ENCODE results near the gene LMF2.

LMF2 gene

DNA sequence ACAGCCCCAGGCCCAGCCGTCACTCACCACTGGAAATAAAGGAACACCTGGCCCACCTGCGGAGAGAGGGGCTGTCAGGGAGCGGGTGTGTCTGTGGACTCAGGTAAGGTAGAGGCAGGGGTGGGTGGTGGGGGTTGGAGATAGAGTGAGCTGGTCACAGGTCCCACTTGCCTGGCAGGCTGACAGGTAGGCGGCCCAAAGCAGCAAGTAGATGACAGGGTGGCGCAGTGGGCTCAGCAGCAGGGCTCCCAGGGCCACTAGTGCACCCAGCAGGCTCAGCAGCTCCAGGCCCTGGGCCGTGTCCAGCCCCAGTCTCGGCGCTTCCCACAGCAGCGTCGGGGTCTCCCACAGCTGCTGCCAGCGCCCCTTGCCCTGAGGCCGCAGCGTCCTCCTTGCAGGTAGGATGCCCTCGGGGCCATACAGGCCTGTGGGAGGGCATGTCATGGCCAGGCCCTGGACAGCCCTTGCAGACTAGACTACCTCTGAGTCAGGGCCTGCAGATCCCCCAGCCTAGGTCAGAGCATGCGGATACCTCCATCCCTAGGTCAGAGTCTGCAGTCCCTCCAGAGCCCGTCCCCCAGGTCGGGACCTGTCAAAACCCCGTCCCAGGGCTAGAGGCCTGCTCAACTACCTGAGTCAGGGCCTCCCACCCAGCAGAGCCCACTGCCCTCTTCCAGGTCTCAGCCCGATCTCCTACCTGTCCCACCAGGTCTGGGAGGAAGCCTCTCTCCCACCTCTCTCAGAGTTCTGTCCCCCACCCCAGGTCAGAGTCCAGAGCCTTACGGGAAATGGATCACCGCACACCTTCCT is 686 bp downstream of the LMF2 start:
- TF ChIP-seq CTCF (IDR thresholded peaks at IDR 0.05; ENCODE audit: low read depth, low read length), result no peak
- no peak for DNase-seq (ENCODE audit: low read depth in 2 of 2)
- peak overlapping the region; percentile 96 to 99 for H3K4me3 ChIP-seq (replicated peaks in 1 of 2; ENCODE audit: low read depth in 2 of 2, low read length in 2 of 2)

DNA sequence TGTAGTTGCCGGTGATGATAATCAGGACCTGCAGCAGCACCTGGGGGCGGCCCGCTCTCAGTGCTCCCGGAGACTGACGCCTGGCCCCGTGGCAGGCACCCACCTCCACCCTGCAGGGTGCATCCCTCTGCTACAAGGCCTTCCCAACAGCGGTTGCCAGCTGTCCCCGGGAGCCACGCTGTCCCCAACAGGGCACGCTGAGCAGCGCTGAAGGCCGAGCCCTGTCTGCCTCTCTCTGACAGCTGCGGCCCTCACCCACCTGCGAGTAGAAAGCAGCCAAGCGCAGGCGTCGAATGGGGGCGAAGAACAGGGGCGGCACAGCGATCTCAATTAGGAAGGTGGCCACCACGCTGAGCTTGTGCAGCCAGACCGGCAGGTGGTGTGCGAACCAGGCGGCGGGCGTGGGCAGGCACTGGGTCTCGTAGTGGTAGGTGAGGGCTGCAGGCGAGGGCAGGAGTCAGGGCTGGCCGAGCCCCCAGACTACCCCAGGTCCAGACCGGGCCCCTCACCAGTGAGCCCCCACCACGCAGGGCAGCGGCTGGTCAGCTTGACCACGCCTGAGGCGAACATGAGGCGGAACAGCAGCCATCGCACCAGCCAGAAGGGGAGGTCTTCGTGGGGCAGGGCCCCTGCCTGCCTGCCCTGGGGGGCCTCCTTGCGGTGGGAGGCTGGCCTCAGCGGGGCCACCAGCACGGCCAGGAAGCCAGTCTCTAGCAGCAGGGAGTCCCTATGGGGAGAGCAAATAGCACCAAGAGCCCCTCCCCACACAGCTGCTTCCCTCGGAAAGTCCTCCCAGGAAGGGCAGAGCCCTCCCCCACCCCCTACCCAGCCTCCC is 1.5 kb downstream of the LMF2 start:
- TF ChIP-seq CTCF (IDR thresholded peaks at IDR 0.05; ENCODE audit: low read depth, low read length), result no peak
- peak overlapping the region; percentile 96 to 99 for H3K4me3 ChIP-seq (replicated peaks in 1 of 2; ENCODE audit: low read depth in 2 of 2, low read length in 2 of 2)
- DNase-seq (ENCODE audit: low read depth in 2 of 2), result no peak

DNA sequence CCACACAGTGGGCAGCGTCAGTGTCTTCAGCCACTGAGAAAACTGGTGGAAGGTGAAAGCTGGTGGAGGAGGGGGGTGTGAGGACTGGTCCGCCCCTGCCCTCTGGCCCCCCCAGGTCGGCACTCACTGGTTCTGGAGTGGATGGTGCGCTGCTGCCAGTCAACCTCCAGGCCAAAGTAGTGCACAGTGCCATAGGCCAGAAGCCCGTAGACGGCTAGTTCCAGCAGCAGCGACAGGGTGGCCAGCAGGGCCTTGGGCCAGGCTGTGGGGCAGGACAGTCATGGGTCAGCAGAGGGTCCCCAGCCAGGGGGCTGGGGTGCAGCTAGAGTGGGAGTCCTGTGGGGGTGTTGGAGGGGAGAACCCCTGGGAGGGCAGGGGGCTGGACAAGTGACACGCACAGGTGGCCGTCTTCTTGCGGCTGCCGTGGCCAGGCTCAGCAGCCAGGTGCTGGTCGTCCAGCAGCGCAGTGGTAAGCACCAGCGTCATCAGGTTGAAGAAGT is 2.2 kb downstream of the LMF2 start:
- DNase-seq (ENCODE audit: low read depth in 2 of 2), result no peak
- H3K4me3 ChIP-seq (replicated peaks in 1 of 2; ENCODE audit: low read depth in 2 of 2, low read length in 2 of 2), result no peak overlapping the region

GRCh38 chr22:50504369-50505211 is 2.9 kb downstream of the LMF2 start:
- DNase-seq (ENCODE audit: low read depth in 2 of 2), result no peak
- H3K4me3 ChIP-seq (replicated peaks in 1 of 2; ENCODE audit: low read depth in 2 of 2, low read length in 2 of 2), result no peak overlapping the region
- no peak for TF ChIP-seq CTCF (IDR thresholded peaks at IDR 0.05; ENCODE audit: low read depth, low read length)

More for the DNA sequence above, 2.2 kb downstream of the LMF2 start:
- no peak for TF ChIP-seq CTCF (IDR thresholded peaks at IDR 0.05; ENCODE audit: low read depth, low read length)

DNA sequence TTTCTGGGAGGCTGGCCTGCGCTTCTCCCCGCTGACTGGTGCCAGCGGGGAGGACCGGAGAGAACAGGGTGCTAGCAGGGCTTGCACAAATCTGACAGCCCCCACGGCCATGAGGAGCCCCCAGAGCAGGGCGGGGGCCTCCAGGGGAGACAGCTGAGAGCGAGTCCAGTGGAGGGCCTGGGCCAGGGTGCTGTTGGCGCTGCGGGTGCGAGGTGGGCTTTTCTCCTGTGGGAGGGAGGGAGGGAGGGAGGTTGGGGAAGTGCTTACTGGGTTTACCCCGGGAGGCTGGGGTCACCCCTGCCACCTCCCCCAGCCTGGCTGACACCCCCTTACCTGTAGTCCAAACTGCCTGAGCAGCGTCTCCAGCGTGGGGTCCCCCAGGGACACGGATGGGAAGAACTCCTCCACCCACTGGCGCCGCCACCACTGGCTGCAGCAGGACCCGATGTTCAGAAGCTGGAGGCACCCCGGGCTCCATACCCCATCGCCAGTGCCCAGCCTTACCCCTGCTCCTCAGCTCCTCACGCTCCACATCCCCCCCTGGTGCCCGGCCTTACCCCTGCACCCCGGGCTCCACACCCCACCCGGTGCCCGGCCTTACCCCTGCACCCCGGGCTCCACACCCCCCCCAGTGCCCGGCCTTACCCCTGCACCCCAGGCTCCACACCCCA is 3.9 kb downstream of the LMF2 start:
- no peak for DNase-seq (ENCODE audit: low read depth in 2 of 2)
- H3K4me3 ChIP-seq (replicated peaks in 1 of 2; ENCODE audit: low read depth in 2 of 2, low read length in 2 of 2), result no peak overlapping the region
- TF ChIP-seq CTCF (IDR thresholded peaks at IDR 0.05; ENCODE audit: low read depth, low read length), result no peak

All from cardiac fibroblast (primary cell).